Inferior parietal cortex (tissue), 1 donor: ENCODE measurements around the gene CLP1.

Experiments used
- DNase-seq: peaks from one replicate; pipeline ENCODE4 v3.0.0-alpha.2; 2016; ENCODE audit errors: extremely low spot score

Gene CLP1

GRCh38 chr11:57657194-57658022 lies at the start of gene CLP1:
Gene CLP1, plus strand, starts transcription at chr11:57657762. Its CDS starts 1,715 bp downstream, at chr11:57659477.
- peak; percentile 100 for DNase-seq

GRCh38 chr11:57610170-57610569 lies 47.4 kb upstream of the CLP1 start:
- DNase-seq, result no peak

GRCh38 chr11:57614234-57614772 lies 43.3 kb upstream of the CLP1 start:
- DNase-seq, result no peak

- DNase-seq, result no peak
Observed at GRCh38 chr11:57615308-57615707, 42.3 kb upstream of the CLP1 start.

GRCh38 chr11:57616595-57616994 lies 41.0 kb upstream of the CLP1 start:
- no peak for DNase-seq

- no peak for DNase-seq
Observed at GRCh38 chr11:57618438-57618837, 39.1 kb upstream of the CLP1 start.

- DNase-seq, result no peak
Observed at GRCh38 chr11:57619331-57619730, 38.2 kb upstream of the CLP1 start.

- no peak for DNase-seq
Observed at GRCh38 chr11:57620467-57620866, 37.1 kb upstream of the CLP1 start.

- no peak for DNase-seq
Observed at GRCh38 chr11:57622263-57622662, 35.3 kb upstream of the CLP1 start.

- no peak for DNase-seq
Observed at GRCh38 chr11:57624864-57625263, 32.7 kb upstream of the CLP1 start.

- DNase-seq, result no peak
Observed at GRCh38 chr11:57626895-57627294, 30.7 kb upstream of the CLP1 start.

GRCh38 chr11:57630171-57630570 lies 27.4 kb upstream of the CLP1 start:
- DNase-seq, result no peak

- no peak for DNase-seq
Observed at GRCh38 chr11:57632116-57632515, 25.4 kb upstream of the CLP1 start.

- no peak for DNase-seq
Observed at GRCh38 chr11:57633394-57634070, 24.0 kb upstream of the CLP1 start.

GRCh38 chr11:57634311-57634710 lies 23.3 kb upstream of the CLP1 start:
- DNase-seq, result no peak

GRCh38 chr11:57635246-57635645 lies 22.3 kb upstream of the CLP1 start:
- no peak for DNase-seq

GRCh38 chr11:57637626-57638004 lies 19.9 kb upstream of the CLP1 start:
- DNase-seq, result no peak

- DNase-seq, result peak; percentile 68
Observed at GRCh38 chr11:57638005-57638781, 19.4 kb upstream of the CLP1 start.

GRCh38 chr11:57638811-57639320 lies 18.7 kb upstream of the CLP1 start:
- DNase-seq, result no peak

GRCh38 chr11:57639321-57640067 lies 18.1 kb upstream of the CLP1 start:
- no peak for DNase-seq
